HepG2 (cell line): Measurements from ENCODE around the gene FAM53B. TPM values are rescaled to one million over a fixed set of nuclear protein-coding genes. Genes with fewer than 3 reads are reported as not detected.
A peak's percentile ranks its signal among the peaks of the same experiment; 100 is the strongest.

Experiments used
- AGO2 ChIP-seq: fragments of 200-400 bp; formaldehyde crosslinking; optimal IDR thresholded peaks from 2 replicates; pipeline ENCODE3; 2017; ENCODE audit warnings: mild to moderate bottlenecking, low read depth, low read length, moderate library complexity
- ATF7 ChIP-seq, 2 experiments: fragments of 450-650 bp in 1 of 2; sonication (generic) in 1 of 2; formaldehyde crosslinking in 1 of 2; IDR thresholded peaks; 2 replicates each; pipeline versions ENCODE4 v1.4.0 to v1.6.1; 2016 to 2020; ENCODE audit warnings: antibody characterized with exemption in 1 of 2, mild to moderate bottlenecking in 1 of 2, missing genetic modification reagents in 1 of 2
- BORCS8-MEF2B ChIP-seq: sonication (generic); formaldehyde crosslinking; IDR thresholded peaks from 2 replicates; pipeline ENCODE4 v1.8.0; 2022; ENCODE audit warnings: mild to moderate bottlenecking, missing genetic modification reagents
- CC2D1A ChIP-seq: sonication (generic); formaldehyde crosslinking; IDR thresholded peaks from 2 replicates; pipeline ENCODE4 v1.8.1; 2023; ENCODE audit warnings: mild to moderate bottlenecking, missing genetic modification reagents
- GATAD2A ChIP-seq: IDR thresholded peaks from 2 replicates; pipeline ENCODE4 v1.6.1; 2016
- KMT2A ChIP-seq: sonication (generic); formaldehyde crosslinking; IDR thresholded peaks from 2 replicates; pipeline ENCODE4 v1.4.0; 2020; ENCODE audit warnings: missing genetic modification reagents
- MAFF ChIP-seq: IDR thresholded peaks from 2 replicates; pipeline ENCODE4 v1.6.1; 2011; ENCODE audit warnings: low read depth, low read length, improper control_type of control experiment
- NCOA2 ChIP-seq: sonication (generic); formaldehyde crosslinking; IDR thresholded peaks from 2 replicates; pipeline ENCODE4 v1.8.0; 2022; ENCODE audit warnings: inconsistent platforms
- PPARG ChIP-seq: conservative IDR thresholded peaks from 2 replicates; pipeline ENCODE4 v1.6.1; 2016; ENCODE audit warnings: missing biosample characterization, missing genetic modification reagents
- RBM39 ChIP-seq: fragments of 200-400 bp; formaldehyde crosslinking; IDR thresholded peaks from one replicate; pipeline ENCODE4 v1.6.1; 2018; ENCODE audit warnings: antibody characterized with exemption, mild to moderate bottlenecking, low read depth, low read length; ENCODE audit not compliant: poor library complexity, severe bottlenecking
- SOX6 ChIP-seq, 2 experiments: fragments of 450-650 bp in 1 of 2; sonication (generic) in 1 of 2; formaldehyde crosslinking in 1 of 2; IDR thresholded peaks; 2 replicates each; pipeline versions ENCODE4 v1.4.0 to v1.6.1; 2017 to 2020; ENCODE audit warnings: antibody characterized with exemption in 1 of 2, mild to moderate bottlenecking in 1 of 2, missing genetic modification reagents in 1 of 2
- TBX2 ChIP-seq: sonication (generic); formaldehyde crosslinking; IDR thresholded peaks from 2 replicates; pipeline ENCODE4 v1.5.0; 2020; ENCODE audit warnings: missing genetic modification reagents, mild to moderate bottlenecking, borderline replicate concordance
- ZBTB7B ChIP-seq: sonication (generic); formaldehyde crosslinking; IDR thresholded peaks from 2 replicates; pipeline ENCODE4 v1.4.0; 2020; ENCODE audit warnings: missing genetic modification reagents
- ZFY ChIP-seq: sonication (generic); formaldehyde crosslinking; IDR thresholded peaks from 2 replicates; pipeline ENCODE4 v1.4.0; 2020; ENCODE audit warnings: missing genetic modification reagents
- ZNF501 ChIP-seq: sonication (generic); formaldehyde crosslinking; IDR thresholded peaks from 2 replicates; pipeline ENCODE4 v1.5.1; 2020; ENCODE audit warnings: mild to moderate bottlenecking, moderate library complexity, missing genetic modification reagents
- ZNF839 ChIP-seq: sonication (generic); formaldehyde crosslinking; IDR thresholded peaks from 2 replicates; pipeline ENCODE4 v1.4.0; 2020; ENCODE audit warnings: missing genetic modification reagents, mild to moderate bottlenecking, borderline replicate concordance
- polyA plus RNA-seq, 8 experiments: library from polyadenylated mRNA; depleted of rRNA in 3 of 8; stranded (reverse) in 7 of 8; unstranded in 1 of 8; fragments of >200 nt; fragmentation: Illumina TruSeq in 4 of 8; extraction: Trizol in 4 of 8; gene quantifications; 2 replicates each; pipeline versions ENCODE4 v1.2.1 to v1.2.3, GENCODE V29; 2011 to 2016; ENCODE audit warnings: low read depth in 4 of 8, missing spikeins in 1 of 8, mixed read lengths in 1 of 8; ENCODE audit not compliant: insufficient read depth in 1 of 8
- total RNA-seq, 5 experiments: library from RNA; depleted of rRNA; stranded (reverse); fragments of >200 nt; fragmentation: Illumina TruSeq; extraction: Trizol; gene quantifications; 2 replicates each; pipeline ENCODE4 v1.2.3, GENCODE V29; 2016; ENCODE audit warnings: low read depth in 1 of 5
- TF ChIP-seq, protein P1 (sequence below): sonication (generic); formaldehyde crosslinking; IDR thresholded peaks from 2 replicates; pipeline ENCODE4 v1.4.0; 2020; ENCODE audit warnings: missing genetic modification reagents
- TF ChIP-seq, protein P2 (sequence below): IDR thresholded peaks from 2 replicates; pipeline ENCODE4 v1.6.1; 2016; ENCODE audit warnings: missing compliant biosample characterization, missing genetic modification reagents, borderline replicate concordance
- TF ChIP-seq, protein P3 (sequence below): sonication (generic); formaldehyde crosslinking; IDR thresholded peaks from 2 replicates; pipeline ENCODE4 v1.4.0; 2020; ENCODE audit warnings: mild to moderate bottlenecking, missing genetic modification reagents

Gene FAM53B
- total and polyA plus RNA-seq, 2 of the 13 experiments (the other 11 are each of a cell fraction or from before 2014, with no cell fraction given) = 6.4 to 19.3 TPM

DNA sequence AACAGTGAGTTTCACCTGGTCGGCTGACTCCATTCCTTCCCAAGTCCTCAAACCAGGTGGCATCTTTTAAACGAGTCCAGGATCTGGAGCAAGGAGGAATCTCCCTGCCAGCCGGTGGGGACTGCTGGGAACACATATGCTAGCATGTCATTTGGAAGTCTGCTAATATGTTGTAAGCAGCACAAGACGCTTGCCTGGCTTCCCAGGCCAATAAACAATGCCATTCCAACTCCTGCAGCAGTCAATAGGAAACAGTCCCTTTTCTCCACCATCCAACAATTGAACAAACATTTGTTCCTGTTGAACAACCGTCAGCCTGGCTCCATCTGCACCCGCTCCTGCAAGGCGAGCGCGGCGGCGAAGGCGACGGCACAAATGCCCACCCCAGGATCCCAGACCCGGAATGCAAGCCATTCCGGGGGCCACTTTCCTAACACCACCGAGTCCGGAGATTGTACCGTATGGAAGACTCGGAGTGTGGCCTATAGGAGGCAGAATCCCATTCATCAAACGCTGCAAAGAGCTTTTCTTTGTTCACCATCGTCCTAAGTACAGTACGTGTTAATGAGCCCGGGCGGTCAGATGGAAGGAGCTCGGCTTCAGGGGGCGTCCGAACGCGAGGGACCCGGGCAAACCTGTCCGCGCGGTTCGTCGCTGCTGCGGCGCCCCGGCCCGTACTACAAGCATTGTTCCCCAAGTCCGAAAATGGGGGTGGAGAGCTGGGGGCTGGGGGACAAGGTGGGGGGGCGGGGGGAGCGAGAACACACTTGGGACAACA lies 1.6 kb downstream of the FAM53B start (continued):
- TF ChIP-seq CC2D1A (CRISPR knock-in tag) = no peak
- TF ChIP-seq SOX6 (IDR thresholded peaks at IDR 0.05) = no peak
- peak; percentile 1; the same call in 1 of the 2 replicates for TF ChIP-seq SOX6 (CRISPR knock-in tag; IDR thresholded peaks at IDR 0.05)
- no peak for TF ChIP-seq NCOA2
- TF ChIP-seq GATAD2A (CRISPR knock-in tag) = 0 out of 2 replicates have a peak, but pooled peaks have one; percentile 16
- TF ChIP-seq ZNF839 (CRISPR knock-in tag) = no peak
- TF ChIP-seq, protein P1, sequence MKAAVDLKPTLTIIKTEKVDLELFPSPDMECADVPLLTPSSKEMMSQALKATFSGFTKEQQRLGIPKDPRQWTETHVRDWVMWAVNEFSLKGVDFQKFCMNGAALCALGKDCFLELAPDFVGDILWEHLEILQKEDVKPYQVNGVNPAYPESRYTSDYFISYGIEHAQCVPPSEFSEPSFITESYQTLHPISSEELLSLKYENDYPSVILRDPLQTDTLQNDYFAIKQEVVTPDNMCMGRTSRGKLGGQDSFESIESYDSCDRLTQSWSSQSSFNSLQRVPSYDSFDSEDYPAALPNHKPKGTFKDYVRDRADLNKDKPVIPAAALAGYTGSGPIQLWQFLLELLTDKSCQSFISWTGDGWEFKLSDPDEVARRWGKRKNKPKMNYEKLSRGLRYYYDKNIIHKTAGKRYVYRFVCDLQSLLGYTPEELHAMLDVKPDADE (CRISPR knock-in tag) = no peak
- TF ChIP-seq ZBTB7B = peak; percentile 44; the same call in 1 of the 2 replicates
- TF ChIP-seq ZFY (CRISPR knock-in tag) = peak; percentile 10; the same call in 1 of the 2 replicates
- peak; percentile 11 for TF ChIP-seq RBM39
- TF ChIP-seq, protein P2, sequence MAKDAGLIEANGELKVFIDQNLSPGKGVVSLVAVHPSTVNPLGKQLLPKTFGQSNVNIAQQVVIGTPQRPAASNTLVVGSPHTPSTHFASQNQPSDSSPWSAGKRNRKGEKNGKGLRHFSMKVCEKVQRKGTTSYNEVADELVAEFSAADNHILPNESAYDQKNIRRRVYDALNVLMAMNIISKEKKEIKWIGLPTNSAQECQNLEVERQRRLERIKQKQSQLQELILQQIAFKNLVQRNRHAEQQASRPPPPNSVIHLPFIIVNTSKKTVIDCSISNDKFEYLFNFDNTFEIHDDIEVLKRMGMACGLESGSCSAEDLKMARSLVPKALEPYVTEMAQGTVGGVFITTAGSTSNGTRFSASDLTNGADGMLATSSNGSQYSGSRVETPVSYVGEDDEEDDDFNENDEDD (CRISPR knock-in tag) = peak; percentile 14; the same call in 1 of the 2 replicates
- 0 out of 2 replicates have a peak, but pooled peaks have one; percentile 25 for TF ChIP-seq BORCS8-MEF2B (CRISPR knock-in tag)
- TF ChIP-seq MAFF = no peak
- TF ChIP-seq, protein P3, sequence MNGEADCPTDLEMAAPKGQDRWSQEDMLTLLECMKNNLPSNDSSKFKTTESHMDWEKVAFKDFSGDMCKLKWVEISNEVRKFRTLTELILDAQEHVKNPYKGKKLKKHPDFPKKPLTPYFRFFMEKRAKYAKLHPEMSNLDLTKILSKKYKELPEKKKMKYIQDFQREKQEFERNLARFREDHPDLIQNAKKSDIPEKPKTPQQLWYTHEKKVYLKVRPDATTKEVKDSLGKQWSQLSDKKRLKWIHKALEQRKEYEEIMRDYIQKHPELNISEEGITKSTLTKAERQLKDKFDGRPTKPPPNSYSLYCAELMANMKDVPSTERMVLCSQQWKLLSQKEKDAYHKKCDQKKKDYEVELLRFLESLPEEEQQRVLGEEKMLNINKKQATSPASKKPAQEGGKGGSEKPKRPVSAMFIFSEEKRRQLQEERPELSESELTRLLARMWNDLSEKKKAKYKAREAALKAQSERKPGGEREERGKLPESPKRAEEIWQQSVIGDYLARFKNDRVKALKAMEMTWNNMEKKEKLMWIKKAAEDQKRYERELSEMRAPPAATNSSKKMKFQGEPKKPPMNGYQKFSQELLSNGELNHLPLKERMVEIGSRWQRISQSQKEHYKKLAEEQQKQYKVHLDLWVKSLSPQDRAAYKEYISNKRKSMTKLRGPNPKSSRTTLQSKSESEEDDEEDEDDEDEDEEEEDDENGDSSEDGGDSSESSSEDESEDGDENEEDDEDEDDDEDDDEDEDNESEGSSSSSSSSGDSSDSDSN (CRISPR knock-in tag) = peak; percentile 28; the same call in 1 of the 2 replicates
- peak; percentile 81 for TF ChIP-seq KMT2A (CRISPR knock-in tag)
- TF ChIP-seq AGO2 = no peak
- no peak for TF ChIP-seq ATF7 (IDR thresholded peaks at IDR 0.05)
- no peak for TF ChIP-seq ATF7 (CRISPR knock-in tag; IDR thresholded peaks at IDR 0.05)
- peak; percentile 57 for TF ChIP-seq TBX2
- peak; percentile 62 for TF ChIP-seq ZNF501 (CRISPR knock-in tag)
- 0 out of 2 replicates have a peak, but pooled peaks have one; percentile 21 for TF ChIP-seq PPARG
